WTC11 (cell line): ENCODE results near the gene EIF2B4.
A peak's percentile ranks its signal among the peaks of the same experiment; 100 is the strongest.

Experiments
- CTCF ChIP-seq: fragments of 200-600 bp; IDR thresholded peaks from 2 replicates; pipeline ENCODE4 v1.8.0; 2022; ENCODE audit warnings: antibody characterized with exemption
- JUN ChIP-seq: sonication (generic); formaldehyde crosslinking; IDR thresholded peaks from 2 replicates; pipeline ENCODE4 v1.8.0; 2023; ENCODE audit warnings: mild to moderate bottlenecking, missing genetic modification reagents
- ZBTB43 ChIP-seq: sonication (generic); formaldehyde crosslinking; IDR thresholded peaks from 2 replicates; pipeline ENCODE4 v1.8.1; 2023; ENCODE audit warnings: mild to moderate bottlenecking, missing genetic modification reagents
- ZNF423 ChIP-seq: fragments of 250-450 bp; sonication (Bioruptor Pico); IDR thresholded peaks from 2 replicates; pipeline ENCODE4 v2.1.2; 2022; ENCODE audit warnings: mild to moderate bottlenecking, moderate library complexity

- TF ChIP-seq JUN (CRISPR knock-in tag) = no peak
- TF ChIP-seq CTCF = no peak
- no peak for TF ChIP-seq ZNF423 (CRISPR knock-in tag)
- TF ChIP-seq ZBTB43 (CRISPR knock-in tag) = 0 out of 2 replicates have a peak, but pooled peaks have one; percentile 31
Observed at GRCh38 chr2:27378096-27378808, 8.1 kb upstream of the EIF2B4 start.
